GM23338 (cell line): ENCODE measurements around the gene HSFX1. TPM values are rescaled to one million over a fixed set of nuclear protein-coding genes. Genes with fewer than 3 reads are reported as not detected.
"Not testable (repeated sequence)": the region's sequence is repeated elsewhere in the genome, so short reads cannot be mapped to it uniquely, and the experiment has no call there.

ENCODE experiments used
- ATAC-seq: fragments of 200-7000 bp; cut with Tn5 transposase; 3 replicates; pipeline ENCODE4 v1.9.1; 2020
- DNase-seq: peaks from one replicate; pipeline ENCODE4 v3.0.0-alpha.2; 2015; ENCODE audit warnings: low spot score
- H2AFZ ChIP-seq: fragments of 200-600 bp; sonication (generic); 2 replicates; pipeline ENCODE4 v1.8.0; 2016; ENCODE audit warnings: antibody characterized with exemption, mild to moderate bottlenecking, moderate library complexity
- H3F3A ChIP-seq: fragments of 200-600 bp; sonication (generic); replicated peaks from 2 replicates; pipeline ENCODE4 v1.8.0; 2017; ENCODE audit warnings: antibody characterized with exemption, mixed run types, low read depth
- H3K27ac ChIP-seq: fragments of 200-600 bp; sonication (generic); 2 replicates; pipeline ENCODE4 v1.6.1; 2016; ENCODE audit warnings: low read depth
- H3K27me3 ChIP-seq: fragments of 200-600 bp; sonication (generic); 2 replicates; pipeline ENCODE4 v1.8.0; 2016; ENCODE audit warnings: mild to moderate bottlenecking, mixed run types, moderate library complexity; ENCODE audit not compliant: insufficient read depth
- H3K36me3 ChIP-seq: fragments of 200-600 bp; sonication (generic); 2 replicates; pipeline ENCODE4 v1.8.0; 2016; ENCODE audit warnings: mild to moderate bottlenecking; ENCODE audit not compliant: insufficient read depth
- H3K4me1 ChIP-seq: fragments of 200-600 bp; sonication (generic); 2 replicates; pipeline ENCODE4 v1.8.0; 2016; ENCODE audit warnings: mild to moderate bottlenecking, moderate library complexity; ENCODE audit not compliant: insufficient read depth
- H3K4me2 ChIP-seq: fragments of 200-600 bp; sonication (generic); 2 replicates; pipeline ENCODE4 v1.7.1; 2017; ENCODE audit warnings: mixed run types
- H3K4me3 ChIP-seq: fragments of 200-600 bp; sonication (generic); 2 replicates; pipeline ENCODE4 v1.6.1; 2016; ENCODE audit warnings: mixed run types
- H3K79me2 ChIP-seq: fragments of 200-600 bp; sonication (generic); replicated peaks from 2 replicates; pipeline ENCODE4 v1.8.0; 2017; ENCODE audit warnings: mild to moderate bottlenecking; ENCODE audit not compliant: insufficient read depth
- H3K9me2 ChIP-seq: fragments of 200-600 bp; sonication (generic); 2 replicates; pipeline ENCODE4 v1.8.0; 2017; ENCODE audit not compliant: insufficient read depth
- H4K20me1 ChIP-seq: fragments of 200-600 bp; sonication (generic); replicated peaks from 2 replicates; pipeline ENCODE4 v1.8.0; 2017; ENCODE audit warnings: mild to moderate bottlenecking; ENCODE audit not compliant: insufficient read depth
- H3K27ac Mint-ChIP-seq: 2 replicates; pipeline ENCODE4 v1.8.0; 2020; ENCODE audit warnings: inconsistent platforms, mild to moderate bottlenecking, moderate library complexity, mixed read lengths
- H3K27me3 Mint-ChIP-seq: 3 replicates; pipeline ENCODE4 v1.8.0; 2022; ENCODE audit warnings: low read depth, mild to moderate bottlenecking, moderate library complexity, mixed read lengths, inconsistent platforms; ENCODE audit not compliant: insufficient read depth, poor library complexity
- H3K36me3 Mint-ChIP-seq: 3 replicates; pipeline ENCODE4 v1.8.0; 2021; ENCODE audit warnings: low read depth, mild to moderate bottlenecking, inconsistent platforms, moderate library complexity, mixed read lengths
- H3K4me1 Mint-ChIP-seq: 3 replicates; pipeline ENCODE4 v1.8.0; 2020; ENCODE audit warnings: mild to moderate bottlenecking, inconsistent platforms, mixed read lengths
- H3K4me3 Mint-ChIP-seq: 3 replicates; pipeline ENCODE4 v1.8.0; 2021; ENCODE audit warnings: moderate library complexity, mild to moderate bottlenecking, inconsistent platforms, mixed read lengths
- H3K9me3 Mint-ChIP-seq: 3 replicates; pipeline ENCODE4 v1.8.0; 2020; ENCODE audit warnings: moderate library complexity, mild to moderate bottlenecking, inconsistent platforms, mixed read lengths
- CREB1 ChIP-seq: fragments of 250-450 bp; sonication (Bioruptor Pico); IDR thresholded peaks from 2 replicates; pipeline ENCODE4 v1.5.0; 2020; ENCODE audit warnings: low read depth, mild to moderate bottlenecking, moderate library complexity
- EZH2 ChIP-seq: fragments of 200-600 bp; sonication (generic); IDR thresholded peaks from one replicate; pipeline ENCODE4 v1.8.0; 2017; ENCODE audit warnings: antibody characterized with exemption, mild to moderate bottlenecking, low read depth; ENCODE audit not compliant: unreplicated experiment
- EZH2phosphoT487 ChIP-seq: fragments of 200-600 bp; sonication (generic); IDR thresholded peaks from one replicate; pipeline ENCODE4 v1.8.1; 2018; ENCODE audit warnings: antibody characterized with exemption; ENCODE audit not compliant: unreplicated experiment
- JUNB ChIP-seq: IDR thresholded peaks from one replicate; pipeline ENCODE4 v1.6.1; 2016; ENCODE audit warnings: antibody characterized with exemption; ENCODE audit not compliant: unreplicated experiment
- STAT1 ChIP-seq: IDR thresholded peaks from one replicate; pipeline ENCODE4 v1.6.1; 2016; ENCODE audit warnings: antibody characterized with exemption; ENCODE audit not compliant: unreplicated experiment
- ZNF114 ChIP-seq: fragments of 250-450 bp; sonication (Bioruptor Pico); IDR thresholded peaks from 2 replicates; pipeline ENCODE4 v1.5.0; 2020; ENCODE audit warnings: mild to moderate bottlenecking, moderate library complexity
- ZNF331 ChIP-seq: fragments of 250-450 bp; sonication (Bioruptor Pico); IDR thresholded peaks from 2 replicates; pipeline ENCODE4 v1.5.0; 2020; ENCODE audit warnings: low read depth, mild to moderate bottlenecking, moderate library complexity
- polyA plus RNA-seq: library from polyadenylated mRNA; unstranded; fragments of >200 nt; fragmentation: Nextera tagmentation; extraction: Ambion mirVana; gene quantifications from 2 replicates; pipeline ENCODE4 v1.2.1, GENCODE V29; 2016
- total RNA-seq: library from RNA; depleted of rRNA; stranded (reverse); fragments of >200 nt; shearing (Covaris generic); gene quantifications from 2 replicates; pipeline ENCODE4 v1.2.3, GENCODE V29; 2014
- TF ChIP-seq, protein P1 (sequence below): IDR thresholded peaks from 2 replicates; pipeline ENCODE4 v1.6.1; 2016; ENCODE audit warnings: antibody characterized with exemption
- TF ChIP-seq, protein P2 (sequence below): IDR thresholded peaks from one replicate; pipeline ENCODE4 v1.6.1; 2018; ENCODE audit warnings: antibody characterized with exemption; ENCODE audit not compliant: unreplicated experiment
- TF ChIP-seq, protein P3 (sequence below): fragments of 250-450 bp; sonication (Bioruptor Pico); IDR thresholded peaks from 2 replicates; pipeline ENCODE4 v1.5.0; 2020; ENCODE audit warnings: mild to moderate bottlenecking, moderate library complexity

Gene HSFX1
- total and polyA plus RNA-seq, 2 experiments from 2014 or later: 0.56 TPM; not detected in 1

GRCh38 chrX:149758068-149758714, 15.7 kb upstream of the HSFX1 start (continued):
- TF ChIP-seq, protein P1, sequence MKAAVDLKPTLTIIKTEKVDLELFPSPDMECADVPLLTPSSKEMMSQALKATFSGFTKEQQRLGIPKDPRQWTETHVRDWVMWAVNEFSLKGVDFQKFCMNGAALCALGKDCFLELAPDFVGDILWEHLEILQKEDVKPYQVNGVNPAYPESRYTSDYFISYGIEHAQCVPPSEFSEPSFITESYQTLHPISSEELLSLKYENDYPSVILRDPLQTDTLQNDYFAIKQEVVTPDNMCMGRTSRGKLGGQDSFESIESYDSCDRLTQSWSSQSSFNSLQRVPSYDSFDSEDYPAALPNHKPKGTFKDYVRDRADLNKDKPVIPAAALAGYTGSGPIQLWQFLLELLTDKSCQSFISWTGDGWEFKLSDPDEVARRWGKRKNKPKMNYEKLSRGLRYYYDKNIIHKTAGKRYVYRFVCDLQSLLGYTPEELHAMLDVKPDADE: no peak
- TF ChIP-seq, protein P2, sequence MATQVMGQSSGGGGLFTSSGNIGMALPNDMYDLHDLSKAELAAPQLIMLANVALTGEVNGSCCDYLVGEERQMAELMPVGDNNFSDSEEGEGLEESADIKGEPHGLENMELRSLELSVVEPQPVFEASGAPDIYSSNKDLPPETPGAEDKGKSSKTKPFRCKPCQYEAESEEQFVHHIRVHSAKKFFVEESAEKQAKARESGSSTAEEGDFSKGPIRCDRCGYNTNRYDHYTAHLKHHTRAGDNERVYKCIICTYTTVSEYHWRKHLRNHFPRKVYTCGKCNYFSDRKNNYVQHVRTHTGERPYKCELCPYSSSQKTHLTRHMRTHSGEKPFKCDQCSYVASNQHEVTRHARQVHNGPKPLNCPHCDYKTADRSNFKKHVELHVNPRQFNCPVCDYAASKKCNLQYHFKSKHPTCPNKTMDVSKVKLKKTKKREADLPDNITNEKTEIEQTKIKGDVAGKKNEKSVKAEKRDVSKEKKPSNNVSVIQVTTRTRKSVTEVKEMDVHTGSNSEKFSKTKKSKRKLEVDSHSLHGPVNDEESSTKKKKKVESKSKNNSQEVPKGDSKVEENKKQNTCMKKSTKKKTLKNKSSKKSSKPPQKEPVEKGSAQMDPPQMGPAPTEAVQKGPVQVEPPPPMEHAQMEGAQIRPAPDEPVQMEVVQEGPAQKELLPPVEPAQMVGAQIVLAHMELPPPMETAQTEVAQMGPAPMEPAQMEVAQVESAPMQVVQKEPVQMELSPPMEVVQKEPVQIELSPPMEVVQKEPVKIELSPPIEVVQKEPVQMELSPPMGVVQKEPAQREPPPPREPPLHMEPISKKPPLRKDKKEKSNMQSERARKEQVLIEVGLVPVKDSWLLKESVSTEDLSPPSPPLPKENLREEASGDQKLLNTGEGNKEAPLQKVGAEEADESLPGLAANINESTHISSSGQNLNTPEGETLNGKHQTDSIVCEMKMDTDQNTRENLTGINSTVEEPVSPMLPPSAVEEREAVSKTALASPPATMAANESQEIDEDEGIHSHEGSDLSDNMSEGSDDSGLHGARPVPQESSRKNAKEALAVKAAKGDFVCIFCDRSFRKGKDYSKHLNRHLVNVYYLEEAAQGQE: no peak
- TF ChIP-seq EZH2: no peak

- not testable (repeated sequence) for H4K20me1 ChIP-seq, H3K9me2 ChIP-seq, H3K27me3 ChIP-seq, H3K4me2 ChIP-seq, H3K27ac Mint-ChIP-seq, H3F3A ChIP-seq, ATAC-seq, H3K9me3 Mint-ChIP-seq, H3K4me1 Mint-ChIP-seq, H3K27ac ChIP-seq, H3K4me3 ChIP-seq, H3K79me2 ChIP-seq, H3K27me3 Mint-ChIP-seq, H3K4me3 Mint-ChIP-seq, H3K4me1 ChIP-seq, H3K36me3 Mint-ChIP-seq, H3K36me3 ChIP-seq, DNase-seq, H2AFZ ChIP-seq
Measured at GRCh38 chrX:149758715-149759078, 15.2 kb upstream of the HSFX1 start.

DNA sequence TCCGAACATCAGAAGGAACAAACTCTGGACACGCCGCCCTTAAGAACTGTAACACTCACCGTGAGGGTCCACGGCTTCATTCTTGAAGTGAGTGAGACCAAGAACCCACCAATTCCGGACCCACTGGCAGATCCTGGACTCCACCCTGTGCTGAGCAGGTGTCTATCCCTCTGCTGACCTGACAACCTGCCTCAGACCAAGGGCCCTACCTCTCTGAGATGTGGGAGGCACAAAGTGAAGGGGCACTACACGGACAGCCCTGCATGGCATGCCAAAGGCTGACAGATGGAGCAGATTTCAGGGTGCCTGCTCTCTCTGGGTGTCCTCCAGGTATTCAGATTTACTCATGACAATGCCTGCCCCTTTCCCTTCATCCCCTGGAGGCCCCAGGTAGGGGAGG, 14.0 kb upstream of the HSFX1 start:
- ATAC-seq (no peak), DNase-seq (no peak)
- H3K4me3 Mint-ChIP-seq: no peak overlapping the region
- no peaks in the 10 kb centered on the region for H3K4me1 Mint-ChIP-seq
- no peaks in the 10 kb centered on the region for H3K9me3 Mint-ChIP-seq
- H3K27ac Mint-ChIP-seq: no peak overlapping the region
- H3F3A ChIP-seq: no peaks in the 10 kb centered on the region
- no peak overlapping the region for H2AFZ ChIP-seq
- no peaks in the 10 kb centered on the region for H3K36me3 Mint-ChIP-seq
- no peaks in the 10 kb centered on the region for H3K36me3 ChIP-seq
- no peaks in the 10 kb centered on the region for H3K27me3 ChIP-seq
- no peaks in the 10 kb centered on the region for H3K4me1 ChIP-seq
- no peak overlapping the region for H3K27ac ChIP-seq
- H3K79me2 ChIP-seq: no peaks in the 10 kb centered on the region
- H4K20me1 ChIP-seq: no peaks in the 10 kb centered on the region
- no peaks in the 10 kb centered on the region for H3K9me2 ChIP-seq
- H3K27me3 Mint-ChIP-seq: peaks cover 8% of the 10 kb centered on the region
- H3K4me3 ChIP-seq: no peak overlapping the region
- no peak overlapping the region for H3K4me2 ChIP-seq
- TF ChIP-seq ZNF114 (CRISPR knock-in tag) (no peak), CREB1 (no peak), JUNB (no peak), ZNF331 (no peak), EZH2phosphoT487 (no peak), STAT1 (no peak)
- TF ChIP-seq, protein P3, sequence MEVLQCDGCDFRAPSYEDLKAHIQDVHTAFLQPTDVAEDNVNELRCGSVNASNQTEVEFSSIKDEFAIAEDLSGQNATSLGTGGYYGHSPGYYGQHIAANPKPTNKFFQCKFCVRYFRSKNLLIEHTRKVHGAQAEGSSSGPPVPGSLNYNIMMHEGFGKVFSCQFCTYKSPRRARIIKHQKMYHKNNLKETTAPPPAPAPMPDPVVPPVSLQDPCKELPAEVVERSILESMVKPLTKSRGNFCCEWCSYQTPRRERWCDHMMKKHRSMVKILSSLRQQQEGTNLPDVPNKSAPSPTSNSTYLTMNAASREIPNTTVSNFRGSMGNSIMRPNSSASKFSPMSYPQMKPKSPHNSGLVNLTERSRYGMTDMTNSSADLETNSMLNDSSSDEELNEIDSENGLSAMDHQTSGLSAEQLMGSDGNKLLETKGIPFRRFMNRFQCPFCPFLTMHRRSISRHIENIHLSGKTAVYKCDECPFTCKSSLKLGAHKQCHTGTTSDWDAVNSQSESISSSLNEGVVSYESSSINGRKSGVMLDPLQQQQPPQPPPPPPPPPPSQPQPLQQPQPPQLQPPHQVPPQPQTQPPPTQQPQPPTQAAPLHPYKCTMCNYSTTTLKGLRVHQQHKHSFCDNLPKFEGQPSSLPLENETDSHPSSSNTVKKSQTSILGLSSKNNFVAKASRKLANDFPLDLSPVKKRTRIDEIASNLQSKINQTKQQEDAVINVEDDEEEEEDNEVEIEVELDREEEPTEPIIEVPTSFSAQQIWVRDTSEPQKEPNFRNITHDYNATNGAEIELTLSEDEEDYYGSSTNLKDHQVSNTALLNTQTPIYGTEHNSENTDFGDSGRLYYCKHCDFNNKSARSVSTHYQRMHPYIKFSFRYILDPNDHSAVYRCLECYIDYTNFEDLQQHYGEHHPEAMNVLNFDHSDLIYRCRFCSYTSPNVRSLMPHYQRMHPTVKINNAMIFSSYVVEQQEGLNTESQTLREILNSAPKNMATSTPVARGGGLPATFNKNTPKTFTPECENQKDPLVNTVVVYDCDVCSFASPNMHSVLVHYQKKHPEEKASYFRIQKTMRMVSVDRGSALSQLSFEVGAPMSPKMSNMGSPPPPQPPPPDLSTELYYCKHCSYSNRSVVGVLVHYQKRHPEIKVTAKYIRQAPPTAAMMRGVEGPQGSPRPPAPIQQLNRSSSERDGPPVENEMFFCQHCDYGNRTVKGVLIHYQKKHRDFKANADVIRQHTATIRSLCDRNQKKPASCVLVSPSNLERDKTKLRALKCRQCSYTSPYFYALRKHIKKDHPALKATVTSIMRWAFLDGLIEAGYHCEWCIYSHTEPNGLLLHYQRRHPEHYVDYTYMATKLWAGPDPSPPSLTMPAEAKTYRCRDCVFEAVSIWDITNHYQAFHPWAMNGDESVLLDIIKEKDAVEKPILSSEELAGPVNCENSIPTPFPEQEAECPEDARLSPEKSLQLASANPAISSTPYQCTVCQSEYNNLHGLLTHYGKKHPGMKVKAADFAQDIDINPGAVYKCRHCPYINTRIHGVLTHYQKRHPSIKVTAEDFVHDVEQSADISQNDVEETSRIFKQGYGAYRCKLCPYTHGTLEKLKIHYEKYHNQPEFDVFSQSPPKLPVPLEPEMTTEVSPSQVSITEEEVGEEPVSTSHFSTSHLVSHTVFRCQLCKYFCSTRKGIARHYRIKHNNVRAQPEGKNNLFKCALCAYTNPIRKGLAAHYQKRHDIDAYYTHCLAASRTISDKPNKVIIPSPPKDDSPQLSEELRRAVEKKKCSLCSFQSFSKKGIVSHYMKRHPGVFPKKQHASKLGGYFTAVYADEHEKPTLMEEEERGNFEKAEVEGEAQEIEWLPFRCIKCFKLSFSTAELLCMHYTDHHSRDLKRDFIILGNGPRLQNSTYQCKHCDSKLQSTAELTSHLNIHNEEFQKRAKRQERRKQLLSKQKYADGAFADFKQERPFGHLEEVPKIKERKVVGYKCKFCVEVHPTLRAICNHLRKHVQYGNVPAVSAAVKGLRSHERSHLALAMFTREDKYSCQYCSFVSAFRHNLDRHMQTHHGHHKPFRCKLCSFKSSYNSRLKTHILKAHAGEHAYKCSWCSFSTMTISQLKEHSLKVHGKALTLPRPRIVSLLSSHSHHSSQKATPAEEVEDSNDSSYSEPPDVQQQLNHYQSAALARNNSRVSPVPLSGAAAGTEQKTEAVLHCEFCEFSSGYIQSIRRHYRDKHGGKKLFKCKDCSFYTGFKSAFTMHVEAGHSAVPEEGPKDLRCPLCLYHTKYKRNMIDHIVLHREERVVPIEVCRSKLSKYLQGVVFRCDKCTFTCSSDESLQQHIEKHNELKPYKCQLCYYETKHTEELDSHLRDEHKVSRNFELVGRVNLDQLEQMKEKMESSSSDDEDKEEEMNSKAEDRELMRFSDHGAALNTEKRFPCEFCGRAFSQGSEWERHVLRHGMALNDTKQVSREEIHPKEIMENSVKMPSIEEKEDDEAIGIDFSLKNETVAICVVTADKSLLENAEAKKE (CRISPR knock-in tag): no peak
